GM21515 (cell line): ENCODE data around the gene PACS1.
"Not testable (repeated sequence)": the region's sequence is repeated elsewhere in the genome, so short reads cannot be mapped to it uniquely, and the experiment has no call there.

ENCODE experiments used
- ATAC-seq: cut with Tn5 transposase; IDR thresholded peaks from one replicate; pipeline ENCODE4 v1.9.1; 2021; ENCODE audit not compliant: unreplicated experiment

PACS1 gene

GRCh38 chr11:66069715-66070603 is at the start of gene PACS1:
TSS of gene PACS1 (plus strand) at chr11:66070272. CDS start at chr11:66070487, 215 bp downstream.
- peak; percentile 41 for ATAC-seq

GRCh38 chr11:66020618-66021357 is 49.3 kb upstream of the PACS1 start:
- no peak for ATAC-seq

GRCh38 chr11:66022401-66023185 is 47.5 kb upstream of the PACS1 start:
- no peak for ATAC-seq

GRCh38 chr11:66023186-66023440 is 47.0 kb upstream of the PACS1 start:
- not testable (repeated sequence) for ATAC-seq

GRCh38 chr11:66026017-66026529 is 44.0 kb upstream of the PACS1 start, which contains the start of gene CATSPER1:
TSS of gene CATSPER1 (minus strand) at chr11:66026479. CDS start at chr11:66026379, 100 bp downstream.
- ATAC-seq, result no peak

GRCh38 chr11:66032957-66033735 is 36.9 kb upstream of the PACS1 start:
- ATAC-seq, result no peak

GRCh38 chr11:66035653-66036333 is 34.3 kb upstream of the PACS1 start:
- no peak for ATAC-seq

- no peak for ATAC-seq
Measured at GRCh38 chr11:66036334-66036710, 33.8 kb upstream of the PACS1 start.

- ATAC-seq, result no peak
Measured at GRCh38 chr11:66037327-66037726, 32.7 kb upstream of the PACS1 start.

- no peak for ATAC-seq
Measured at GRCh38 chr11:66039765-66040164, 30.3 kb upstream of the PACS1 start.

GRCh38 chr11:66042227-66042995 is 27.7 kb upstream of the PACS1 start:
- no peak for ATAC-seq

- no peak for ATAC-seq
Measured at GRCh38 chr11:66042996-66043906, 26.8 kb upstream of the PACS1 start.

- no peak for ATAC-seq
Measured at GRCh38 chr11:66044757-66045156, 25.3 kb upstream of the PACS1 start.

GRCh38 chr11:66045177-66045639 is 24.9 kb upstream of the PACS1 start:
- no peak for ATAC-seq

GRCh38 chr11:66046901-66047300 is 23.2 kb upstream of the PACS1 start:
- ATAC-seq, result no peak

- no peak for ATAC-seq
Measured at GRCh38 chr11:66047541-66048365, 22.3 kb upstream of the PACS1 start.
